Measurements from ENCODE around the gene GDI2.

DNA sequence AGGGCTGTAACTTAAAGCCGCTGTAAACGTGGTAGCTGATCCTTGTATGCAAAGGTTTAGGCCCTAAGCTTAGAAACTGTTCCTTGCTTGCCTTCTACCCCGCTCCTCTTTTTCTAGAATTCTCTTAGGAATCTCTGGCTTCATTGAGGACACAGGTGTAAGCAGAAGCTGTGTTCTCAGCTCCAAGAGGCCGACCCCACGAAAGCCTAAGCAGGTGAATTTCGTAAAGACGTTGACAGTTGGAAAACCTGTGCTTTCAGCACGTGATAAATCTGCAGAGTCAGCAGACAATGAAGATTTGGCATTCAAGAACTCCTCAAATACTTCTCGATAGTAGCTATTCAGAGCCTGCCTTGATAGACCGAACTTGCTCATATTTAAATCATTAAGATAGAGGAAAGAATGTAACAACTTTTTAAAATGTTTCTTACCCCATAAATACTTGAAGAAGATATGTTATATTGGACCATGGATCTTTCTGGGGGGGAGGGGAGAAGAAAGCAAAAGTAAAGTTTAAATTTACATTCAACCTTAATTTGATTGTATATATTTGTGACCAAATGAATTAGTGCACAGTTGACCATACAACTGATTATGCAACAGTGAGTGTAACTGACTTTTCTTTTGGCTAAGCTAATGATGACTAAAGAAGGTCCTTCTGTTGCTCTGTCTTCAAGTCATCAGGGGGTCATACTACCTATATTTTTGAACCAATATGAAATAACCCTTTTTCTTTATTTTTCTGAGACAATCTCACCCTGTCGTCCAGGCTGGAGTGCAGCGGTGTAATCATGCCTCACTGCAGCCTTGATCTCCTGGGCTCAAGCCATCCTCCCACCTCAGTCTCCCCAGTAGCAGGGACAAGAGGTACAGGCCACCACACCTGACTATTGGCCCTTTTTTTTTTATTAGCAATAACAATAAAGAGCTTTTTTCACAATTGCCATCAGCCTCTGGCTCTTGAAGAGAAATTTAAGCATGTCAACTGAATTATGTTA, 1.2 kb upstream of the GDI2 start:
- TF ChIP-seq POLR2A (IDR thresholded peaks at IDR 0.05; ENCODE audit: low read depth): no peak
- TF ChIP-seq, protein P1, sequence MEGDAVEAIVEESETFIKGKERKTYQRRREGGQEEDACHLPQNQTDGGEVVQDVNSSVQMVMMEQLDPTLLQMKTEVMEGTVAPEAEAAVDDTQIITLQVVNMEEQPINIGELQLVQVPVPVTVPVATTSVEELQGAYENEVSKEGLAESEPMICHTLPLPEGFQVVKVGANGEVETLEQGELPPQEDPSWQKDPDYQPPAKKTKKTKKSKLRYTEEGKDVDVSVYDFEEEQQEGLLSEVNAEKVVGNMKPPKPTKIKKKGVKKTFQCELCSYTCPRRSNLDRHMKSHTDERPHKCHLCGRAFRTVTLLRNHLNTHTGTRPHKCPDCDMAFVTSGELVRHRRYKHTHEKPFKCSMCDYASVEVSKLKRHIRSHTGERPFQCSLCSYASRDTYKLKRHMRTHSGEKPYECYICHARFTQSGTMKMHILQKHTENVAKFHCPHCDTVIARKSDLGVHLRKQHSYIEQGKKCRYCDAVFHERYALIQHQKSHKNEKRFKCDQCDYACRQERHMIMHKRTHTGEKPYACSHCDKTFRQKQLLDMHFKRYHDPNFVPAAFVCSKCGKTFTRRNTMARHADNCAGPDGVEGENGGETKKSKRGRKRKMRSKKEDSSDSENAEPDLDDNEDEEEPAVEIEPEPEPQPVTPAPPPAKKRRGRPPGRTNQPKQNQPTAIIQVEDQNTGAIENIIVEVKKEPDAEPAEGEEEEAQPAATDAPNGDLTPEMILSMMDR (IDR thresholded peaks at IDR 0.05): no peak
- TF ChIP-seq POLR2AphosphoS5 (IDR thresholded peaks at IDR 0.05): no peak

Measured in esophagus muscularis mucosa (tissue), 3 donors.